H1 (cell line): ENCODE data around the gene RRAS2. TPM values are rescaled to one million over a fixed set of nuclear protein-coding genes. Genes with fewer than 3 reads are reported as not detected.

ENCODE experiments used
- CTCF ChIA-PET: fragments of 300-600 bp; sonication (Branson Sonifier 250); formaldehyde crosslinking; loops from one replicate; lab custom pipeline; 2021; ENCODE audit not compliant: partially characterized antibody; lab: Charles Lee
- POLR2A ChIA-PET: fragments of 300-600 bp; sonication (Branson Sonifier 250); formaldehyde crosslinking; loops from one replicate; lab custom pipeline; 2021; ENCODE audit warnings: inconsistent platforms; ENCODE audit not compliant: partially characterized antibody; lab: Charles Lee
- DNase-seq, 2 experiments: peaks; one replicate each; pipeline versions ENCODE4 v3.0.0 to v3.0.0-alpha.2; 2010 to 2022; ENCODE audit warnings: low spot score in 2 of 2, low read depth in 1 of 2, mixed read lengths in 1 of 2
- FAIRE-seq: peaks from 2 replicates; lab custom pipeline; 2011; peaks lifted over from hg19 to GRCh38; lab: Jason Lieb, UNC
- H2AFZ ChIP-seq: 2 replicates; pipeline ENCODE4 v1.8.1; 2012; ENCODE audit warnings: low read length, inconsistent platforms
- H2AK5ac ChIP-seq: 2 replicates; pipeline ENCODE4 v1.6.1; 2013; ENCODE audit warnings: low read depth, low read length
- H2BK120ac ChIP-seq: replicated peaks from 2 replicates; pipeline ENCODE3; 2013; ENCODE audit warnings: low read depth, low read length, inconsistent platforms
- H2BK12ac ChIP-seq: 2 replicates; pipeline ENCODE4 v1.6.1; 2013; ENCODE audit warnings: low read depth, low read length
- H2BK15ac ChIP-seq: 2 replicates; pipeline ENCODE4 v1.6.1; 2013; ENCODE audit warnings: low read length
- H2BK20ac ChIP-seq: 2 replicates; pipeline ENCODE4 v1.6.1; 2013; ENCODE audit warnings: low read length
- H2BK5ac ChIP-seq: 2 replicates; pipeline ENCODE4 v1.6.1; 2013; ENCODE audit warnings: low read depth, low read length
- H3K14ac ChIP-seq: 2 replicates; pipeline ENCODE4 v1.6.1; 2013; ENCODE audit warnings: inconsistent platforms; ENCODE audit not compliant: insufficient read length
- H3K18ac ChIP-seq: 2 replicates; pipeline ENCODE4 v1.6.1; 2013; ENCODE audit warnings: low read length; ENCODE audit errors: extremely low read depth
- H3K23ac ChIP-seq: 2 replicates; pipeline ENCODE4 v1.6.1; 2013; ENCODE audit warnings: inconsistent platforms; ENCODE audit not compliant: insufficient read length
- H3K23me2 ChIP-seq: 2 replicates; pipeline ENCODE4 v1.6.1; 2013; ENCODE audit warnings: low read depth, low read length
- H3K27ac ChIP-seq: 2 replicates; pipeline ENCODE4 v1.6.1; 2011; ENCODE audit warnings: low read depth, low read length, inconsistent platforms
- H3K27me3 ChIP-seq, 4 experiments: replicated peaks in 1 of 4; 1 replicate in 1 of 4; 2 replicates in 3 of 4; pipeline versions ENCODE4 v1.6.1 to v1.8.1; 2011 to 2013; ENCODE audit warnings: low read length in 3 of 4, mild to moderate bottlenecking in 3 of 4, inconsistent platforms in 2 of 4, mixed read lengths in 2 of 4, moderate library complexity in 1 of 4; ENCODE audit not compliant: control insufficient read depth in 3 of 4, insufficient read depth in 3 of 4; ENCODE audit errors: extremely low read depth in 1 of 4
- H3K36me3 ChIP-seq, 4 experiments: 2 replicates each; pipeline versions ENCODE4 v1.6.1 to v1.8.1; 2011 to 2013; ENCODE audit warnings: mild to moderate bottlenecking in 4 of 4, low read length in 3 of 4, moderate library complexity in 2 of 4, control low read depth in 1 of 4, inconsistent platforms in 1 of 4; ENCODE audit not compliant: insufficient read depth in 4 of 4, control insufficient read depth in 2 of 4
- H3K4ac ChIP-seq: replicated peaks from 2 replicates; pipeline ENCODE3; 2013; ENCODE audit warnings: low read length, low read depth, mixed read lengths, inconsistent platforms; ENCODE audit not compliant: insufficient read length
- H3K4me1 ChIP-seq, 4 experiments: replicated peaks in 1 of 4; 1 replicate in 1 of 4; 2 replicates in 3 of 4; pipeline versions ENCODE4 v1.6.1 to v1.8.1; 2011 to 2013; ENCODE audit warnings: low read length in 3 of 4, inconsistent platforms in 2 of 4, mixed read lengths in 1 of 4; ENCODE audit not compliant: insufficient read depth in 4 of 4, control insufficient read depth in 3 of 4
- H3K4me2 ChIP-seq, 2 experiments: 2 replicates each; pipeline versions ENCODE4 v1.6.1 to v1.8.1; 2011 to 2013; ENCODE audit warnings: low read depth in 2 of 2, low read length in 2 of 2, control low read depth in 1 of 2, inconsistent platforms in 1 of 2, mild to moderate bottlenecking in 1 of 2; ENCODE audit not compliant: insufficient read depth in 1 of 2
- H3K4me3 ChIP-seq, 4 experiments: fragments of 200-600, 300-600 bp in 1 of 4; sonication (generic), shearing (Covaris generic), sonication (Bioruptor Twin) in 1 of 4; 2 replicates each; pipeline versions ENCODE4 v1.5.1 to v1.8.1; 2011 to 2016; ENCODE audit warnings: low read length in 4 of 4, low read depth in 3 of 4, control low read depth in 2 of 4, inconsistent platforms in 2 of 4, mild to moderate bottlenecking in 2 of 4, mixed read lengths in 1 of 4, moderate library complexity in 1 of 4; ENCODE audit not compliant: insufficient read depth in 2 of 4; ENCODE audit errors: extremely low read depth in 1 of 4
- H3K56ac ChIP-seq: replicated peaks from 2 replicates; pipeline ENCODE3; 2013; ENCODE audit warnings: low read depth, mild to moderate bottlenecking, mixed read lengths, low read length, inconsistent platforms; ENCODE audit not compliant: insufficient read length
- H3K79me1 ChIP-seq: 2 replicates; pipeline ENCODE4 v1.6.1; 2013; ENCODE audit warnings: low read depth, low read length, control low read depth
- H3K79me2 ChIP-seq, 2 experiments: 2 replicates each; pipeline versions ENCODE4 v1.6.1 to v1.8.1; 2012 to 2013; ENCODE audit warnings: low read length in 2 of 2, mild to moderate bottlenecking in 2 of 2, inconsistent platforms in 1 of 2; ENCODE audit not compliant: insufficient read depth in 2 of 2, control insufficient read depth in 1 of 2
- H3K9ac ChIP-seq, 4 experiments: replicated peaks in 1 of 4; 1 replicate in 1 of 4; 2 replicates in 3 of 4; pipeline versions ENCODE4 v1.6.1 to v1.8.1; 2011 to 2013; ENCODE audit warnings: low read depth in 3 of 4, low read length in 3 of 4, control low read depth in 2 of 4, mild to moderate bottlenecking in 2 of 4, moderate library complexity in 2 of 4, inconsistent platforms in 1 of 4; ENCODE audit errors: extremely low read depth in 1 of 4
- H3K9me3 ChIP-seq, 2 experiments: 2 replicates each; pipeline versions ENCODE4 v1.6.1 to v1.8.1; 2012 to 2013; ENCODE audit warnings: mild to moderate bottlenecking in 2 of 2, moderate library complexity in 2 of 2, control low read depth in 1 of 2, inconsistent platforms in 1 of 2, low read depth in 1 of 2, low read length in 1 of 2, mixed read lengths in 1 of 2; ENCODE audit not compliant: insufficient read depth in 2 of 2
- H4K20me1 ChIP-seq, 2 experiments: replicated peaks in 1 of 2; 2 replicates each; pipeline versions ENCODE3 to v1.8.1; 2011 to 2013; ENCODE audit warnings: inconsistent platforms in 2 of 2, low read length in 2 of 2, mild to moderate bottlenecking in 1 of 2; ENCODE audit not compliant: insufficient read depth in 2 of 2, control insufficient read depth in 1 of 2
- H4K5ac ChIP-seq: 2 replicates; pipeline ENCODE4 v1.6.1; 2013; ENCODE audit warnings: low read length, low read depth, mixed read lengths, inconsistent platforms; ENCODE audit not compliant: insufficient read length
- H4K8ac ChIP-seq: 2 replicates; pipeline ENCODE4 v1.8.0; 2013; ENCODE audit warnings: mild to moderate bottlenecking, moderate library complexity, low read length, inconsistent platforms; ENCODE audit not compliant: insufficient read depth; ENCODE audit errors: extremely low read depth
- H4K91ac ChIP-seq: replicated peaks from 2 replicates; pipeline ENCODE3; 2013; ENCODE audit warnings: low read length, mixed read lengths, inconsistent platforms; ENCODE audit not compliant: insufficient read length
- CHD1 ChIP-seq: IDR thresholded peaks from 2 replicates; pipeline ENCODE4 v1.6.1; 2012; ENCODE audit warnings: low read depth, low read length, improper control_type of control experiment
- EP300 ChIP-seq, 2 experiments: IDR thresholded peaks; 1 replicate in 1 of 2; 2 replicates in 1 of 2; pipeline ENCODE4 v1.6.1; 2011 to 2012; ENCODE audit warnings: low read depth in 2 of 2, low read length in 2 of 2, mild to moderate bottlenecking in 2 of 2, borderline replicate concordance in 1 of 2, inconsistent platforms in 1 of 2, moderate library complexity in 1 of 2
- HDAC2 ChIP-seq, 2 experiments: fragments of 300-600 bp in 1 of 2; sonication (generic) in 1 of 2; IDR thresholded peaks; 2 replicates each; pipeline ENCODE4 v1.6.1; 2011 to 2012; ENCODE audit warnings: low read depth in 2 of 2, low read length in 2 of 2, mild to moderate bottlenecking in 2 of 2, moderate library complexity in 2 of 2, borderline replicate concordance in 1 of 2, inconsistent platforms in 1 of 2
- MAX ChIP-seq: IDR thresholded peaks from 2 replicates; pipeline ENCODE4 v1.6.1; 2012; ENCODE audit warnings: inconsistent platforms
- PHF8 ChIP-seq: fragments of 200-600 bp; sonication (generic); conservative IDR thresholded peaks from 2 replicates; pipeline ENCODE4 v1.7.1; 2012; ENCODE audit warnings: low read depth, mild to moderate bottlenecking, inconsistent platforms, low read length, moderate library complexity
- POLR2AphosphoS5 ChIP-seq: IDR thresholded peaks from 2 replicates; pipeline ENCODE4 v1.6.1; 2011; ENCODE audit warnings: low read depth, low read length
- RAD21 ChIP-seq, 2 experiments: IDR thresholded peaks in 1 of 2; conservative IDR thresholded peaks in 1 of 2; 2 replicates each; pipeline ENCODE4 v1.6.1; 2011; ENCODE audit warnings: low read depth in 2 of 2, low read length in 2 of 2, improper control_type of control experiment in 1 of 2, inconsistent platforms in 1 of 2, mild to moderate bottlenecking in 1 of 2, moderate library complexity in 1 of 2
- SIN3A ChIP-seq, 2 experiments: IDR thresholded peaks in 1 of 2; conservative IDR thresholded peaks in 1 of 2; 2 replicates each; pipeline ENCODE4 v1.6.1; 2011 to 2012; ENCODE audit warnings: low read length in 2 of 2, improper control_type of control experiment in 1 of 2, low read depth in 1 of 2, mild to moderate bottlenecking in 1 of 2
- SP2 ChIP-seq: IDR thresholded peaks from 2 replicates; pipeline ENCODE4 v1.6.1; 2012; ENCODE audit warnings: mild to moderate bottlenecking, low read length, inconsistent platforms
- SRF ChIP-seq: IDR thresholded peaks from 2 replicates; pipeline ENCODE4 v1.6.1; 2011; ENCODE audit warnings: mild to moderate bottlenecking, low read depth, low read length, moderate library complexity
- TCF12 ChIP-seq: IDR thresholded peaks from 2 replicates; pipeline ENCODE4 v1.6.1; 2011; ENCODE audit warnings: low read depth, mild to moderate bottlenecking, low read length
- TEAD4 ChIP-seq: IDR thresholded peaks from 2 replicates; pipeline ENCODE4 v1.6.1; 2012; ENCODE audit warnings: low read depth, low read length, inconsistent platforms, mixed read lengths
- YY1 ChIP-seq: IDR thresholded peaks from 2 replicates; pipeline ENCODE4 v1.6.1; 2011; ENCODE audit warnings: low read depth, mild to moderate bottlenecking, low read length
- ZNF274 ChIP-seq: IDR thresholded peaks from 2 replicates; pipeline ENCODE4 v1.7.0; 2012; ENCODE audit warnings: low read length, borderline replicate concordance; ENCODE audit errors: extremely low read depth
- polyA plus RNA-seq, 7 experiments: library from polyadenylated mRNA; depleted of rRNA in 3 of 7; stranded (reverse) in 5 of 7; unstranded in 2 of 7; fragments of >200 nt in 5 of 7; fragments of 200-250 nt in 2 of 7; gene quantifications; 1 replicate in 5 of 7; 2 replicates in 1 of 7; 4 replicates in 1 of 7; pipeline versions ENCODE4 v1.2.1 to v1.2.3, GENCODE V29; 2011 to 2013; ENCODE audit warnings: missing spikeins in 2 of 7, mixed read lengths in 2 of 7
- total RNA-seq: library from RNA; stranded (reverse); fragmentation: NEBNext Ultra II Directional; extraction: Animal tissue kit (Norgen Biotek cat#: 25700); gene quantifications from 2 replicates; pipeline ENCODE4 v1.2.1, GENCODE V29; 2021

Gene RRAS2
- total and polyA plus RNA-seq, 2 of the 8 experiments (the other 6 are each of a cell fraction or from before 2014, with no cell fraction given) = 72.3 to 234 TPM

GRCh38 chr11:14371249-14371648 lies 12.3 kb upstream of the RRAS2 start:
- no peak overlapping the region for H2BK15ac ChIP-seq
- POLR2A ChIA-PET = interaction anchor here (1.1 to 2.7 kb wide), 5 partner anchors 9 to 18 kb away, joined by 3 to 7 read pairs (median 4); no protein-coding TSS in a partner anchor
- TF ChIP-seq TEAD4 = no peak
- TF ChIP-seq SIN3A (conservative IDR thresholded peaks at IDR 0.05 in 1 of 2, IDR thresholded peaks at IDR 0.05 in 1 of 2; ENCODE audit: low read depth in 1 of 2, low read length in 2 of 2) = no peak
- no peak for TF ChIP-seq ZNF274
- TF ChIP-seq POLR2AphosphoS5 = no peak
- TF ChIP-seq CHD1 = no peak
- no peak for TF ChIP-seq HDAC2 (IDR thresholded peaks at IDR 0.05; ENCODE audit: borderline replicate concordance in 1 of 2, low read depth in 2 of 2, low read length in 2 of 2)
- TF ChIP-seq PHF8 = no peak
- TF ChIP-seq EP300 (IDR thresholded peaks at IDR 0.05; ENCODE audit: borderline replicate concordance in 1 of 2, low read depth in 2 of 2, low read length in 2 of 2) = no peak
- no peak for TF ChIP-seq TCF12
- TF ChIP-seq YY1 = no peak
- no peak for TF ChIP-seq SP2
- TF ChIP-seq RAD21 (IDR thresholded peaks at IDR 0.05 in 1 of 2, conservative IDR thresholded peaks at IDR 0.05 in 1 of 2; ENCODE audit: low read depth in 2 of 2, low read length in 2 of 2) = no peak
- TF ChIP-seq SRF = no peak
- TF ChIP-seq MAX = no peak

More at GRCh38 chr11:14371249-14371648, 12.3 kb upstream of the RRAS2 start:
- Histone ChIP-seq H3K4me3 (no peak overlapping the region), H3K23ac (no peak overlapping the region), H3K14ac (no peak overlapping the region), H4K20me1 (no peaks in the 10 kb centered on the region), H3K18ac (no peak overlapping the region), H2AK5ac (no peak overlapping the region), H3K27me3 (no peaks in the 10 kb centered on the region), H3K4me2 (no peak overlapping the region), H4K8ac (no peak overlapping the region), H4K91ac (no peak overlapping the region), H3K79me2 (no peaks in the 10 kb centered on the region), H2AFZ (no peak overlapping the region; the same call in 1 of the 2 replicates), H2BK20ac (no peak overlapping the region), H3K56ac (no peak overlapping the region), H3K27ac (no peak overlapping the region), H3K79me1 (no peaks in the 10 kb centered on the region), H3K4ac (no peak overlapping the region), H2BK5ac (no peak overlapping the region), H3K23me2 (no peaks in the 10 kb centered on the region), H3K36me3 (no peaks in the 10 kb centered on the region), H3K9ac (no peak overlapping the region), H2BK12ac (0 out of 2 replicates have a peak overlapping the region, but pooled peaks have one; percentile 39), H3K9me3 (no peaks in the 10 kb centered on the region), H2BK120ac (no peak overlapping the region), H4K5ac (no peak overlapping the region), H3K4me1 (peaks cover 0 to 8% (median 3%) of the 10 kb centered on the region in 4 experiments; a peak in 3 of 7 replicates)
- no peak for FAIRE-seq
- no peak for DNase-seq
- CTCF ChIA-PET = interaction anchor here (1.0 to 2.9 kb wide), 12 partner anchors 8 to 84 kb away, joined by 3 to 12 read pairs (median 4); no protein-coding TSS in a partner anchor
